ENCODE results near the gene ANKFN1.

ANKFN1 gene

DNA sequence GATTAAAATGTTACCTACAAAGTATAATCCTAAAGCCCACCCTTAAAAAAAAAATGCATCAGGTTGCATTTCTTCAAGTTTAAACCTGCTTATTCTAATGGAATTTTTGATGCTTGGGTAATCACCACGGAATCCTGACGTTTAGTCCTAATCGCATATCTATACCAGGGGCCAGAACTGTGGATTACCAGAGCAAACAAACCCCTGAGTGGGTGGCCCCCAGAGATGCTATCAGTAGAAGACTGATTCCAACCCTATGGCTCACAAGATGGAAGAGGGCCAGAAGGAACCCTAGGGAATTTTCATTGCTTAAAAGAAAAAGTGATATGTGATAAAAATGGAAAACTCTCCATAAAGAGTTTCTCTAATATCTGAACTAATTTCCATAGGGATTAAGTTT is 288.0 kb downstream of the ANKFN1 start:
- peak; percentile 75 for DNase-seq (ENCODE audit: low read depth in 2 of 2)

DNA sequence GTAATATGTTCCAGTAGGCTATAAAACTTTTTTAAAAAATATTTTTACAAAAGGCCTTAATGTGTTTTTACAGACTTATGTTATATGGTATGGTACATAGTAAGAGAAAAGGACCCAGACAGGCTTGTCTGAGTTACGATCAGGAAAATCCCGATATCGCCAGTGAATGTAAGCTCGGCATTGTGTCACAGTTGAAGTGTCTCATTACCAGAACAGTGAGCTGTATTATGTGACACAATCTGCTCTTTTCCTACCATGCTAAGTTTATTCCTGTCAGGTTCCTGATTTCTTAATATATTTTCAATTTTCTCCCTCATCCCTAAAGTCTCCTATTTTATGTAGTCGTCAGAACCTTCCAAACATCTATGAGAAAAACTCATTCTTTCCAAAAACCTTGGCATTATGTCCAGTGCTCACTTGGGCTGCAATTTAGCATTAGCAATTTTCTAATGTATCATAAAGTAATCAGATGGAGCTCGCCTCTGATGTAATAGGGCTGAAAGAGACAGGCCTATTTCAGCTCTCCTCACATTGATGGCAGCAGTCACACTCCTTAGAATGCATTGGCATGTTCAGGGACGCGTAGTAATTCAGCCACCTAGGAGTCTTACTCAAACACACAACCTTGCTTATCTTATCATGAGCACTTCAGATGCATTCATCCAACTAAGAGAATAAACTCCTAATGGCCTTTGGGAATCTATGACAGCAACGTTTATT is 292.6 kb downstream of the ANKFN1 start:
- DNase-seq (ENCODE audit: low read depth in 2 of 2): no peak

DNA sequence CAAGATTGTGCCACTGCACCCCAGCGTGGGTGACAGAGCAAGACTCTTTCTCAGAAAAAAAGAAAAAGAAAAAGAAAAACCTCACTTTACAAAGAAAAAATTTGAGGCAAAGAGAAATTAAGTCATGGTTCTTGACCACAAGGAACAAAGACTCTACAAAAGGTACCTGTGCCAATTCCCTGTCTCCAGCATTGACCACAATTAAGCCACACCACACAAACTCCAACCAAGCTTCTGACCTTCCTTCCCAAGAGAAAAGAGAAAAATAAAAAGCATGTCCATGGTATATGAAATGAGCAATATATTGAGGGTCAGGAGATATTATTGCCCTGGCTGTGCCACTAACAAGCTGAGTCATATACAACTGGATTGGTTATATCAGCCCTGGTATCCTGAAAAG is 293.9 kb downstream of the ANKFN1 start:
- no peak for DNase-seq (ENCODE audit: low read depth in 2 of 2)

DNA sequence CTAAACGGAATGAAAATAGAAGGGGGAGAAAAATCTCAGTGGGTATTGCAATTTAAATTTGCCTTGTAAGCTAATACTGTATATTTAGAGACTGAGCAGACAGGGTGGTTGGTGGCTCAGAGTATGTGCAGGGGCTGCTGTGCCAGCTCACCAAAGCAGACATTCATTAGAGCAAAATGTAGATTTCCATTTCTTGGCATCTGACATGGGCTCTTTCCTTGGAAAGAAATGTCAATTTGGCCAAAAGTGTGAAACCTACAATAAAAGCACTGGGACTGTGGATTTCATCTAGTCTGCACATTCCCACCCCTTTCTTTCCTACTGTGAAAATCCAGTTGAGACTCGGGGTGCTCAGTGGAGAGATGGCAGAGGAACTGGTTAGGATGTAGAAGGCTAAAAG is 295.1 kb downstream of the ANKFN1 start:
- DNase-seq (ENCODE audit: low read depth in 2 of 2): no peak

DNA sequence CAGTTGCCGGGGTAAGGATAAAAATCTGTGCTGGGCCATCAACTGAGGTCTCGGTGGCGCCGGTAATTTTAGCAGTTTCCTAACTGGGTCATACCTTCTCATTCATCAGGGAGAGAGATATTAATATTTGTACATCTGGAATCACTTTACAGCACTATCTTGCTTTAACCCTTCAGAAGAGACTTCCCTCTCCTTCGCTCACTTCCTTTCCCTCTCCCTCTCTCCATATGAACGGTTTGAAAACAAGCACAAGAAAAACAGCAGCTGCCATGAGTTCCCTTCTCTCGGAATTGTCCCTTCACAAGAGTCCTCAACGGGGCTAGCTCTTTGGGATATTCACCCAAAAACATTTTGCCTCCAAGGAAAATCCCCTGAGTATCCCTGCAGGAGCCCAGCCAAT is 295.9 kb downstream of the ANKFN1 start:
- no peak for DNase-seq (ENCODE audit: low read depth in 2 of 2)

DNA sequence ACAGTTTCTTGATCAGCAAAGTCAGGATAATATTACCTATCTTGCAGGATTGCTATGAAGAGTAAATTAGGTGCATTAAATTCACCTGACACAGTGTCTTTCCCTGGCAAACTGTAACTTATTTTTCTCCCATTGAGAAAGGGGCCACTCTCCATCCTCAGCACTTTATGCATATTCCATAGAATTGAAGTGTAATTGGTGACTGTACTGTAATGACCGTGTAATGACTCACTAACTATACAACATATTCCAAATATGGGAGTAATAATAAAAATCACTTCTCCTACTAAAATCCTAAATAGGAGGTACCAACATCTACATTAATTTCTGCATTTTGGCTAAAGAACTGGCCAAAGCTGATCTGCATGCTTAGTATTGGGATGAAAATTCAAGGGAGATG is 298.4 kb downstream of the ANKFN1 start:
- DNase-seq (ENCODE audit: low read depth in 2 of 2): no peak

DNA sequence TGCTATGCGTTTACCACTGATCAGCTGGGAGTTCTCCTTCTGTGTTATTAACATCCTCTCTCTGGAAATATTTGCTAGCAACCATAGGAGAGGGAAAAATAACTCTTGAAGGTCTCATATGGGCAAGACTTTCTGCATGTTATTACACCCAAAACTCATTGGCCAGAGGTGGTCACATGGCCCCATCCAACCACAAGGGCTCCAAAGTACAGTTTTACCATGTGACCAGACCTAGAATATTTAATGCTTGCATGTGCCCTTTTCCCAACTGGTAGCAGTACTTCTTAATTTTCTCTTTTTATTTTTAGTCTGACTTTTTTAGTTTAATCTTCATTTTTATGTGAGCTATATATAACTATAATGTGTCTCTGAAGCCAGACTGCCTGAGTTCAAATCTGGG is 299.2 kb downstream of the ANKFN1 start:
- DNase-seq (ENCODE audit: low read depth in 2 of 2): no peak

DNA sequence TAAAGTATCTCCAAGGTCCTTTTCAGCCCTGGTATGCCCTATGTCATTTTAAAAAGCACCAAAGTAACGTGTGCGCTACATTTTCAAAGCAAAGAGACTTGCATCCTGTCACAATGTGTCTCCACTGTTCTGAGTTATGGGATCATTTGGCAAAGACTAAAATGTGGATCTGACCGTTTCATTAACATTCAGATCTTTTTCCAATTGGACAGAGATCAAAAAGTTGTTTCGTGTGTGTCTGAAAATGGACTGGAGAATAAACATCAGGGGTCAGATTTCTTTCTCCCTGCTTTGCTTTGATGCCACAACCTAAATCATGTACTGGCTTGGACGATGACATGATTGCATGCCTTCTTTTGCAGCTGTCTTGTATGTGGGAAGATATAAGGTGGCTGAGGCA is 304.2 kb downstream of the ANKFN1 start:
- no peak for DNase-seq (ENCODE audit: low read depth in 2 of 2)

DNA sequence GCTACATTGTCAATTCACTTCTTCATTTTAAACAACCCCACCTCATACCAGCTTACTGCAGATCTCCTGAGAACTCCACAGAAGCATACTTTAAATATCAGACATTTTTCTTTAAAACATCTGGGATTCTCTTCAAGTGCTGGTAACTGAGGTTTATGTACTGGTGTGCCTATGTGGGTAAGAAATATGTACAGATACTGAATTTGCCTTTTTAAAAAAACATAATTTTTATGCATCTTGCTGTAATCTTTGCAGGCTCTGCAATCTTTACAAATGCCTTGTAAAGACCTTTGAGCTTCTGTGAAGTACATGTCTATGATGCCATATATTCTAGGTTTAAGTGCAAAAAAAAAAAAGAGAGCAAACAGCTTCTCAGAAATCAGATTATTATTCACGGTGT is 312.6 kb downstream of the ANKFN1 start:
- DNase-seq (ENCODE audit: low read depth in 2 of 2): no peak

DNA sequence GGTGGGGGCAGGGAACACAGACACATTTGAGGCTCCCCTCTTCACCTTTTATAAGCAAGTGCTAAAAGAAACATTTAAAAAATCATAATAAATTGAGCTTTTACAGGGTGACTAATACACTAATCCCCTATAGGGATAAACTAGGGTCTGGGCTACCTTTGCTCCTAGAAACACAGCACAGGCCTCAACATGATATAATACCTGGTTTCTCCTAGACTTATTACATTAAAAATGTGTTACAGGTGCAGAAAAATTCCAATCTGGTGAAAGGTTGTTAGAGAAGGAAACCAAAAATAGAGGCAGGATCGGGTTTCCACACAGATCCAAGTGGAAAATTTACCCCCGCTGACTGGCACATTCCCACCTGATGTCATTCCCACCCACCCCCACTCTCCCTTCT is 315.6 kb downstream of the ANKFN1 start:
- DNase-seq (ENCODE audit: low read depth in 2 of 2): no peak

DNA sequence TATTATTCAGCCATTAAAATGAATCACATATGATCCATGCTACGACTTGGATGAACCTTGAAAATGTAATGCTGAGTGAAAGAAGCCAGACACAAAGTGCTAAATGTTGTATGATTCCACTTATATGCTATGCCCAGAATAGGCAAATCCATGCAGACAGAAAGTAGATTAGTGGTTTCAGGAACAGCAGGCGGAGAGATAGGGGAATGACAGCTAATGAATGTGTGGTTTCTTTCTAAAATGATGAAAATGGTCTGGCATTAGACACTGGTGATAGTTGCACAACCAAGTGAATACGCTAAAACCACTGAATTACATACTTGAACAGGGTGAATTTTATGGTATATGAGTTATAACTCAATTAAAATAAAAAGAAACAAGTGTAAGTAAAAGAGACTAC is 318.4 kb downstream of the ANKFN1 start:
- peak; percentile 32 to 34 for DNase-seq (ENCODE audit: low read depth in 2 of 2)

DNA sequence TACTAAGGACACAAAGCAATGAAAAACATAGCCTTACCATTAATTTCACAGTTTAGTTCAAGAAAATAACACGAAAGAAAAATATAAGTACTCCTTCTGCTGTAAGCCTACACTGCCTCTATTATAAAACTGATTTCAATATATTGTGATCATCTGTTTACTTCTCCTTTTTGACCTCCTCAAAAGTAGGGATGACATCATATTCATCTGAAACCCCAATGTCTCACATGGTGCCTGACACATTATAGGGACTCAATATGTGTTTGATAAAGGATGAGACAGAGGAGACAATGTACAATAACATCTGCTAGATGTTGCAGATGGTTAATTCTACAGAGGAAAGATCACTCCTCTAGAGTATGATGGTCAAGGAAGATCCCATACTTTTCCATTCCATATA is 321.8 kb downstream of the ANKFN1 start:
- DNase-seq (ENCODE audit: low read depth in 2 of 2): no peak

DNA sequence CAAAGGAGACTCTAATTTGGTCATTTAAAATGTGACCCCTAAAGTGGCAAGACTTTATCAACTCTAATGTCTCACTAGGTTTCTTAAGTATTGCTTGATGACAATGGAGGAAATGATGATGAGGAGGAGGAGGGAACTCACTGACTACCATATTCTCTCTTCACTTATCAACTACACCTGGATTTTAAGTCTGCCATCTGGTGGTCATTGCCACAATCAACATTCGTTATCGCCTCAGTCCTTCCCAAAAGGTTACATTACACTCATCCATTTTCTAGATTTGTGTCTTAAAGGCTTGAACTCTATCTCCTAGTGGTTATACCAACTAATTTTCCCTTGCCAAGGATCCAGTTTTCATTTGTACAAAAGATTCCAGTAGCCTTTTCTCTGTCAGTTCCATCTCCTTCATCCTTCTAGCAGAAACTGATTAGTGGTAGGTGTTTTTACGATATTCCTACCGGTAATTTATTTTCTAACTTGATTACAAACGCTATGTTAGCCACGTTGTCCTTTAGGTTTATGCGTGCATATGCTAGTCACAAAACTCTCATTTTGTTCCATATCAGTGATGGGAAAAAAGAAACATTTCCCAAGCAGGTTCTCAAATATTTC is 325.7 kb downstream of the ANKFN1 start:
- no peak for DNase-seq (ENCODE audit: low read depth in 2 of 2)

DNA sequence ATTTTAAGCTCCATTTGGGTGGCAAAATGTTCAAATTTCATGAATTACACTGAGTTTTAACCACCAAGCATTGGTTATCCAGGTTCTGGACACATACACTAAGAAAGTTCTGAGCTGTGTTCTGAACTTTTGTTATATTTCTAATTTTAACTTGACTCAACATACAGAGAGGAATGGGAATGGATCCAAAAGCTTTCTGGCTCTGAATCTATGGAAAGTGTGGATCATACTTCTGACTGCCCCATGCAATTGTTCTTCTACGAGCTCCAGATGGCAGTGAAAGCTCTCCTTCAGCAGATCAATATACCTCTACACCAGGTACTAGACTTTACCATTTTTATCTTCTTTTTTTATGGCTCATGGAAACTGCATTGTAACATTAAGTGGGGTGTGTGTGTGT is 327.2 kb downstream of the ANKFN1 start:
- no peak for DNase-seq (ENCODE audit: low read depth in 2 of 2)

DNA sequence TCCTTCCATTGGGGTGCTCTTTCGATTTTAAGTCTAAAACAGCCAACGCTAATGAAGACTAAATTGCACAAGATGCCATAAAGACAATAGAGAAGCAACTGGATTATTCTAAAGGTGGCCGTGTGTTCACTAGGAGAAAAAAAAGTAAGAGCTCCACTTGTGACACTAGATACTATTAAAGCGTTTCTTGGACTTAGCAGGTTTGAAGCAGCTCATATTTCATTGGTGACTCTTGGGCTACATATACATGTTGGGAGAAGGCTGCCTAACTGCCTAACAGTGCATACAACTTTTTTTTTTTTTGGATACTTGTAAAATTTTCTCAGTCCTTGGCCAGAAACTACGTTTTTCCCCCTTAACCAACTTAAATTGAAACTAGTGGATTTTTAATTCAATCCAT is 328.4 kb downstream of the ANKFN1 start:
- DNase-seq (ENCODE audit: low read depth in 2 of 2): no peak

DNA sequence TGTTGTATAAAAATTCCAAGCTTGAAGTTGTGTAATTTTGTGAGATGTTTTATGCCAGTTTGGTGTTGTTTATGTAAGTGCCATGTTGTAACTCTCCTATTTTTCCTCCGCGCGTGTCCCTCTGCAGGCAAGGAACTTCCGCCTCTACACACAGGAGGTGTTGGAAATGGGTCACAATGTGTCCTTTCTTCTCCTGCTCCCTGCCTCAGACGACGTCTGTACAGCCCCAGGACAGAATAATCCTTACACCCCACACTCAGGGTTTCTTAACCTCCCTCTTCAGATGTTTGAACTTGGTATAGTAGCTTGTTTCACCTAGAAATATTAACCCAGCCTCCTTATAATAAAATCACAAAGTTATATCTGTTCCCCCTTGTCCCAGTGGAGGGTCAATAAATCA is 329.0 kb downstream of the ANKFN1 start:
- DNase-seq (ENCODE audit: low read depth in 2 of 2): no peak

DNA sequence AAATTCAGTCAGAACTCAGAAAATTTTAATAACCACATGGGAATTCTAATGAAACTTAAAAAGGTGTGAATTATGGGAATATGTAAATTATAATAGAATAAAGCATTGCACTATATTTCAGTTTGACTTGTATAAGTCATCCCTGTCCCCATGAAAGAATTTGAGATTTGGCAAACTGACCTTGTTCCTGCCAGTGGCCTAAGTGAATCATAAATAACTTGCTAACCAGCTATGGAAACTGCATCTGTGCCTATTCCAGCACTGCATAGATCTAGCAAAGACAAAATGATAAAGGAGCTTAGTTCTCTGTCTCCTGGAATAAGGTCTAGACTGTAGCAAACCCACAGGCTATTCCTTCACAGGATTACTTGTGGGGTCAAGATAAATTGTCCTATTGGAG is 333.5 kb downstream of the ANKFN1 start:
- no peak for DNase-seq (ENCODE audit: low read depth in 2 of 2)

DNA sequence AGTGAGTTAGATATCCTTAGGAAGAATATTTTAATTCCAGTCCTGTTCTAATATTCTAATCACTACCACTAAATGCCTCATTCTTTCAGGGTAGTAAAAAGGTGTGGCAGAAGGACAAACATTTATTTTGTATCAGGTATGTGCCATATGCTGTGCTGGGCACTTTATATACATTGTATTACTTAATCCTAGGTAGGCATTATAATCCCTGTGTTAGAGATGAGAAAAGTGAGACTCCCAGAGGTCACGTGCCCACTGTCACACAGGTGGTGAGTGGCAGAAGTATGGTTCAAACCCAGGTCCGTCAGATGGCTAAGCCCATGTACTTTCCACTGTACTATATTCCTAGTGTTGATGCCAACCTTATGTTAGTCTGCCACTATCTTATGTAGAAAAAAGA is 335.5 kb downstream of the ANKFN1 start:
- no peak for DNase-seq (ENCODE audit: low read depth in 2 of 2)

DNA sequence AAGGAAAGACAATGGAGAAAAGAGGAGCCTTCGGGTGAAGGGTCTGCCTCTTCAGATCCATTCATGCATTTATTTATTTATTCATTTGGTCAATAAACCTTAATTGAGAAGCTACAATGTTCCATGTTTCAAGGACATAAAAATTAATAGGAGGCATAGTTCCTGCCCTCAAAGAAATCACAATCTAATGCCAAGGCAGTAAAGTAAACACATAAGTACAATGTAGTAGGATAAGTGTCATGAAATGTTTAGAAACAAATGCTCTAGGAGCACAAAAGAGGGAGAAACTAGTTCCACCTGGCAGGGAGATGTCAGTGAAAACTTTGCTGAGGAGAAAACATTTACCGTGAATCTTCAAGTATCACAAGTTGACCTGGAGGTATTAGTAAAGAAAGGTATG is 336.7 kb downstream of the ANKFN1 start:
- DNase-seq (ENCODE audit: low read depth in 2 of 2): no peak

DNA sequence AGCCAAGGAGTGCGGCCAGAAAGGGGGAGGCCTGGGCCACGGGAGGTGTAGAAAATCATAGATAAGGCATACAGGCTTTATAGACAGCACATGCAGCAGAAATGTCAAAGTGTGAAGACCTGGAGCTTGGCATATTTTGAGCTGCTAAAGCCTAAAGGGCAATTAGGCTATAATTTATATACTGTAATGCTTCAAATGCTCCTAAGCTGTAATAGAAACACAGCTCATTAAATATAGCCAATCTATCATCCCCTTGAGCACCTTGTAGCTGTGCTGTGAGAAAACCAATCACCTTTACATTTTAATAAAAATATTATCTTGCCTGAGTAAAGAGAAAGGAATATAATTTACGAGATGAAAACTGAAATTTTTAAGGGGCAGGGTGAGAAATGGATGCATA is 342.3 kb downstream of the ANKFN1 start:
- DNase-seq (ENCODE audit: low read depth in 2 of 2): no peak

DNA sequence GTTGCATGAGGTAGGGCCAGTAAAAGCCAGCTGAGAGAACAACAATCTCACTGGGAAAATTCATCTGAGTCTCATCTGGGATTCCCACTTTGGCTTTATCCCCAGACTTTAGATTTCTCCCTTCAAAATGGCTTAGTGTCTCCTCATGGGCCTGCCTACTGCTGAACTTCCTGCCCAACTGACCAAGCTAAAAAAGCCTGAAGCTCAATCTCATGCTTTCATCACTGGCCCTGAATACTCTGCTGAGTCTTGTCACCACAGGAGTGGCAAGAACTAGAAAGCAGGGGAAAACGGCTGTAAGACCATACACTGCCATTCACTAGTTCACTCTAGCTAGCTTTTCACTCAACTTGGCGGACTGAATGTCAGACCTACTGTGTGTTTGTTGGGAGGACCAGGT is 343.9 kb downstream of the ANKFN1 start:
- no peak for DNase-seq (ENCODE audit: low read depth in 2 of 2)

DNA sequence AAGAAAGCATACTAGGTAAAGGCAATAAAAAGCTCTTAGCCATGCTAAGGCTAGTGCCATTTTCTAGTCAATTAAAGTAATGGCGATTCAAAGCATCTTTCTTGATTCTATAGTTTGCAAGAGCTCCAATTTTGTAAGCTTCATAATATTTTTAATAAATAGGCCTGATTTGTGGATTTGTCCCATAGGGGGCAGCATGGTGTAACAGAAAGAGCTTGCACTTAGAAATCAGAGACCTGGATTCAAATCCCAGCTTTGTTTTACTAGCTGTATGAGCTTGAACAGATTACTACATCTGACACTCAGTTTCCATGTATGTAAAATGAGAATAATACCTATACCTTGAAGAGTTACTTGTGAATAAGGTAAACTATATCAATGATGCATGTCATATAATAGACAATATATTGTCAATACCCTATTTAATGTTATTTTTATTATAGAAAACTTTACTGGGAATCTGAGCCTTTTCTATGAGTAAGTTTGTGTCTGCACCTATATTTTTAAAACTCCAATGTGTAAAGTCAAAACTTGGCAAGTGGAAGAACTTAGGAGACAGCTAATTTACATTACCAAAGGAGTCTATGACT is 346.6 kb downstream of the ANKFN1 start:
- DNase-seq (ENCODE audit: low read depth in 2 of 2): no peak

DNA sequence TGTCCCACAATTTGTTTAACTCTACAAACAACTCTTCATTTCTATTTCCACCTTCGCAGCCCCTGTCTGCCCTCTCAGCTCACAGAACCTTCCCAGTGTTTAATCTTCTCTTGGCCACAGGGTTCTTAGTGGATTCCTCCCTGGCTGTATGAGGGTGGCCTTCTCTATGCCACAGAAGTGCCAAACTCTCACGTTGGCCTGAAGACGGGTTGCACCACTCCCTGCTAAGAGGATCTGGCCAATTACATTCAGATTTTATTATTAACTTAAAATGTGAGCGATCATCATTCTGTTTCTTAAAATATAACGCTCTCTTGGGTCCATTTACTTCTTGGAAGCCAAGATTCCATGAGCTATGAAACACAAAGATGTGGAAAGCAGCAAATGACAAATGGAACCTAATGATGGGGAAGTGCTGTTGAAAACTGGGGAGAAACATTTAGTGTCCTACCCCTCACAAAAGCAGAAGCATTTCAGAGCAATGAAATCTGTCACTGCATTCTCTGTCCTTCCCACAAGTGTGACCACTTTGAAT is 348.9 kb downstream of the ANKFN1 start:
- DNase-seq (ENCODE audit: low read depth in 2 of 2): no peak

All from fibroblast of skin of left quadriceps (primary cell).